ENCODE data around the gene COG3. TPM values are rescaled to one million over a fixed set of nuclear protein-coding genes. Genes with fewer than 3 reads are reported as not detected.

COG3 gene
- total and polyA plus RNA-seq, 3 donors from 2014 or later, result 22.5 to 46.1 (median 39.6) TPM

- Histone ChIP-seq H3K27me3 (no peaks in the 10 kb centered on the region), H3K36me3 (ENCODE audit: low read depth, missing control alignments) (no peaks in the 10 kb centered on the region), H3K9me3 (no peaks in the 10 kb centered on the region), H3K27ac (no peak overlapping the region), H3K4me3 (no peak overlapping the region), H3K4me1 (no peaks in the 10 kb centered on the region)
- intact Hi-C loops (cut with DNase I; ENCODE audit: low total_unique reads), result no loop called here
- DNase-seq, result no peak
- no peak for TF ChIP-seq POLR2A (IDR thresholded peaks at IDR 0.05)
- no peak for TF ChIP-seq CTCF (IDR thresholded peaks at IDR 0.05)
- 57 to 73% methylated on average over 3 of the region's 3 CpGs for WGBS, 2 donors
These were observed 117.8 kb downstream of the COG3 start for GRCh38 chr13:45582408-45583076.

- no peaks in the 10 kb centered on the region for H3K27me3 ChIP-seq
- no peaks in the 10 kb centered on the region for H3K4me1 ChIP-seq
- no peaks in the 10 kb centered on the region for H3K9me3 ChIP-seq
- no peak for DNase-seq
- no peaks in the 10 kb centered on the region for H3K36me3 ChIP-seq (ENCODE audit: low read depth, missing control alignments)
- no peak overlapping the region for H3K27ac ChIP-seq
- intact Hi-C loops (cut with DNase I; ENCODE audit: low total_unique reads), result no loop called here
- 74 to 93% methylated on average over 4 to 6 of the region's 6 CpGs for WGBS, 2 donors
- TF ChIP-seq POLR2A (IDR thresholded peaks at IDR 0.05) (no peak), CTCF (IDR thresholded peaks at IDR 0.05) (no peak)
- H3K4me3 ChIP-seq, result no peak overlapping the region
These were observed 120.1 kb downstream of the COG3 start for GRCh38 chr13:45584816-45585215.

Small RNA genes within 50 kb of the gene (small RNA-seq; reads per million reads assigned to genes)
- gene RNA5SP27 (0 reads per million in 2 donors), gene TIMM9P3 (0 reads per million in 2 donors)

Other genes starting within 250 kb of the COG3 start
- gene TPT1, start 123.8 kb upstream of the COG3 start, total RNA-seq, result 1,000 to 10,000 TPM in 1 of 2 donors, 100 to 1,000 TPM in 1; 789 to 1,272 TPM
- 2,831 TPM for gene TPT1, start 123.8 kb upstream of the COG3 start, polyA plus RNA-seq (ENCODE audit: insufficient read depth, low read depth, low replicate concordance)
- 10 to 100 TPM; 15.7 to 16.4 TPM for gene SLC25A30, start 46.6 kb upstream of the COG3 start, total RNA-seq
- 14.5 TPM for gene SLC25A30, start 46.6 kb upstream of the COG3 start, polyA plus RNA-seq (ENCODE audit: insufficient read depth, low read depth, low replicate concordance)
- 1 to 10 TPM; 2.4 TPM for gene ERICH6B, start 150.8 kb downstream of the COG3 start, total RNA-seq
- gene ERICH6B, start 150.8 kb downstream of the COG3 start, polyA plus RNA-seq (ENCODE audit: insufficient read depth, low read depth, low replicate concordance), result 6.9 TPM
- 100 to 1,000 TPM in 1 of 2 donors, 10 to 100 TPM in 1; 49.1 to 115 TPM for gene CBY2, start 237.4 kb downstream of the COG3 start, total RNA-seq
- gene CBY2, start 237.4 kb downstream of the COG3 start, polyA plus RNA-seq (ENCODE audit: insufficient read depth, low read depth, low replicate concordance), result 34.3 TPM

Measured in testis (tissue), 3 donors.